ENCODE measurements around the gene GMDS.

The GMDS gene

DNA sequence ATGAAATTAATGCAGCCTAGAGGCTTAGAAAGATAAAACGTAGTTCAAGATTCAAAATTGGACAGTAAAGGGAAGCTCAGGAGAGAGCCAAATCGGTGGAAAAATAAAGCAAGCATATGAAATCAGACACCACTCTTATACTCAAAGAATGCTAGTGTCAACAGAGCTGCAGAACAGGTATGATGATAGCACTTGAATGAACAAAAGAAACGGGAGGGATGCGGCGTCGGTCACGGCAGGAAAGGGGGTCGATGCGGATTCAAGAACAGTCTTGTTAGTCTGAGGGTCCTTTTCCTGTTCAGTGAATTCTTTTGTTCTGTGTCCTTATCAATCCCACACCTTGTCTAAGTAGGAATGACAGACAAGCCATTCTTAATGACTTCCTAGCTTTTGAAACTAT lies 521.3 kb downstream of the GMDS start:
- H3K4me2 ChIP-seq = no peak overlapping the region
- H3K79me2 ChIP-seq (ENCODE audit: insufficient read depth, low read depth) = no peaks in the 10 kb centered on the region
- no peak overlapping the region for H2AFZ ChIP-seq (ENCODE audit: low read depth)
- H3K27ac ChIP-seq = no peak overlapping the region
- no peak overlapping the region for H3K9ac ChIP-seq
- H4K20me1 ChIP-seq (ENCODE audit: insufficient read depth) = no peaks in the 10 kb centered on the region
- no peak overlapping the region for H3K4me3 ChIP-seq (IDR thresholded peaks at IDR 0.05; ENCODE audit: insufficient read depth, low read depth, low read length)
- H3K36me3 ChIP-seq (ENCODE audit: insufficient read depth) = no peaks in the 10 kb centered on the region
- no peaks in the 10 kb centered on the region for H3K4me1 ChIP-seq (ENCODE audit: low read depth, poor library complexity, severe bottlenecking)
- no peaks in the 10 kb centered on the region for H3K27me3 ChIP-seq (ENCODE audit: insufficient read depth, low read depth)
- TF ChIP-seq, protein P1, sequence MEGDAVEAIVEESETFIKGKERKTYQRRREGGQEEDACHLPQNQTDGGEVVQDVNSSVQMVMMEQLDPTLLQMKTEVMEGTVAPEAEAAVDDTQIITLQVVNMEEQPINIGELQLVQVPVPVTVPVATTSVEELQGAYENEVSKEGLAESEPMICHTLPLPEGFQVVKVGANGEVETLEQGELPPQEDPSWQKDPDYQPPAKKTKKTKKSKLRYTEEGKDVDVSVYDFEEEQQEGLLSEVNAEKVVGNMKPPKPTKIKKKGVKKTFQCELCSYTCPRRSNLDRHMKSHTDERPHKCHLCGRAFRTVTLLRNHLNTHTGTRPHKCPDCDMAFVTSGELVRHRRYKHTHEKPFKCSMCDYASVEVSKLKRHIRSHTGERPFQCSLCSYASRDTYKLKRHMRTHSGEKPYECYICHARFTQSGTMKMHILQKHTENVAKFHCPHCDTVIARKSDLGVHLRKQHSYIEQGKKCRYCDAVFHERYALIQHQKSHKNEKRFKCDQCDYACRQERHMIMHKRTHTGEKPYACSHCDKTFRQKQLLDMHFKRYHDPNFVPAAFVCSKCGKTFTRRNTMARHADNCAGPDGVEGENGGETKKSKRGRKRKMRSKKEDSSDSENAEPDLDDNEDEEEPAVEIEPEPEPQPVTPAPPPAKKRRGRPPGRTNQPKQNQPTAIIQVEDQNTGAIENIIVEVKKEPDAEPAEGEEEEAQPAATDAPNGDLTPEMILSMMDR (conservative IDR thresholded peaks at IDR 0.05; ENCODE audit: low read depth, low read length) = no peak

DNA sequence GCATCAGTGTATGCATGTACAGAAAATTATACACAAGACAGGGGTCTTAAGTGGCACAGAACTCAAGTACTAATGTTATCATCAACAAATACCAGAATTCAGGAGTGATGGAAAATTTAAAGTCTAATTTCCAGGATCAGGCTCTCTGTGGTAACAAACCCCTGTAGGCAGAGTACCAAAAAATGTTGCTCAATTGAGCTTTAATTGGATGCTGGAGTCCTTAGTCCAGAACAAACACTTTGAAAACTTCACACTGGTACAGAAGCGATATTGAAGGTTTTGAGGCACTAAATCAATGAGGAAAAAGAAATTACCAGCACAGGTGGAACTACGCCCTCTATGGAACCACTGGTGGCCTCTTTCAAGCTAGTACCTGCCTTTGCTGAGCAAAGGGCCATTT lies 522.6 kb downstream of the GMDS start:
- no peak overlapping the region for H3K4me3 ChIP-seq (IDR thresholded peaks at IDR 0.05; ENCODE audit: insufficient read depth, low read depth, low read length)
- H3K4me2 ChIP-seq = no peak overlapping the region
- no peaks in the 10 kb centered on the region for H4K20me1 ChIP-seq (ENCODE audit: insufficient read depth)
- H3K36me3 ChIP-seq (ENCODE audit: insufficient read depth) = no peaks in the 10 kb centered on the region
- no peak overlapping the region for H3K9ac ChIP-seq
- TF ChIP-seq, protein P1 (conservative IDR thresholded peaks at IDR 0.05; ENCODE audit: low read depth, low read length) = no peak
- H3K4me1 ChIP-seq (ENCODE audit: low read depth, poor library complexity, severe bottlenecking) = no peaks in the 10 kb centered on the region
- no peak overlapping the region for H2AFZ ChIP-seq (ENCODE audit: low read depth)
- no peak overlapping the region for H3K27ac ChIP-seq
- H3K27me3 ChIP-seq (ENCODE audit: insufficient read depth, low read depth) = no peaks in the 10 kb centered on the region
- H3K79me2 ChIP-seq (ENCODE audit: insufficient read depth, low read depth) = no peaks in the 10 kb centered on the region

DNA sequence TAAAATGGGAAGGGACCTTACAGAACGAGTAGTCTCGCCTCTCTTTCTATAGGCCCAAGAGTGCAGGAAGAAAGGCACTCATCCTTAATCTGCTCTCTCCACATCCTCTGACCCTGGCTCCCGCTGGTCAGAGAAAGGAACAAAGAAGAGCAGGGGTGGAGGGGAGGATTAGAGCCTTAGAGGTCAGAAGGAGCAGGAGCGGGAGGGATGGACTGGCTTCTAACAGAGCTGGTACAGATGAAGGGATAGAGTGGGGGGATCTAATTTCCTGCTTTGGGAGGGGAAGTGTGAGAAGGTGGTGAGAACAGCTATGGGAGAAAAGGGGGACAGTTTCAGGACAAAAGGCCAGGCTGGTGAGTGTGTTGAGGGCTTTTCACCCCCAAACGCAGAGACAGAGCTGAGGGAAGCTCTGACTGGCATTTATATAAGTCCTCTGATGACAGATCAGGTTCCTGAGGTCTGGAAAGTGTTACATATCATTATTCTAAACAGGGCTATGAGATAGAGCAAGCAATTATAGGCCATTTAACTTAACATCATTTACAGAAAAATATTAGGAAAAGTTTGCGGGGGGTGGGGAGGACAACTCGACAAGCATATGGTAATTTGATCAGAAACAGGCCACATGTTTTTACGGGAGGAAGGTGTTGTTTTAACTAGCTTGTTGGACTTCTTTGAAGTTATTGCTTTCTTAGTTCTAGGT lies 524.6 kb downstream of the GMDS start:
- Histone ChIP-seq H3K4me3 (IDR thresholded peaks at IDR 0.05; ENCODE audit: insufficient read depth, low read depth, low read length) (no peak overlapping the region), H2AFZ (ENCODE audit: low read depth) (no peak overlapping the region), H3K4me1 (ENCODE audit: low read depth, poor library complexity, severe bottlenecking) (no peaks in the 10 kb centered on the region), H4K20me1 (ENCODE audit: insufficient read depth) (no peaks in the 10 kb centered on the region), H3K27me3 (ENCODE audit: insufficient read depth, low read depth) (no peaks in the 10 kb centered on the region), H3K4me2 (no peak overlapping the region), H3K27ac (no peak overlapping the region), H3K36me3 (ENCODE audit: insufficient read depth) (no peaks in the 10 kb centered on the region), H3K79me2 (ENCODE audit: insufficient read depth, low read depth) (no peaks in the 10 kb centered on the region), H3K9ac (no peak overlapping the region)
- TF ChIP-seq, protein P1 (conservative IDR thresholded peaks at IDR 0.05; ENCODE audit: low read depth, low read length) = no peak

DNA sequence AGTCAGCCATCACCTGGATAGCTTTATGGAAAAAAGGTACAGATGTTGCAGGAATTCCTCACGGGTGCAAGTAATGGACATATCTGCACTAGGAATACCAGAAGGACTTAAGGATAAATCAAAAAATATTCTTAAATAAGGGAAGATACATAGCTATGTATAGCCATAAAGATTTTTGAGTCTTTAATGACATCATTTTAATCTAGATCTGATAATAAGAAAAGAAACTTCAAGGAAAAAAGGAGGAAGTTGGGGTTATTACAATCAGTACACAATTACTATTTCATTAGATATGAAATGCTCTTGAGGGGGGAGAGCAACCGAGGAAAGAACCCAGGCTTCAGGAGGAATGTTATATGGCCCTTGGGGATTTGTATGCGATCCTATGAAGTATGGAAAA lies 525.5 kb downstream of the GMDS start:
- Histone ChIP-seq H2AFZ (ENCODE audit: low read depth) (no peak overlapping the region), H3K4me3 (IDR thresholded peaks at IDR 0.05; ENCODE audit: insufficient read depth, low read depth, low read length) (no peak overlapping the region), H3K36me3 (ENCODE audit: insufficient read depth) (no peaks in the 10 kb centered on the region), H3K9ac (no peak overlapping the region), H4K20me1 (ENCODE audit: insufficient read depth) (no peaks in the 10 kb centered on the region), H3K27me3 (ENCODE audit: insufficient read depth, low read depth) (no peaks in the 10 kb centered on the region), H3K79me2 (ENCODE audit: insufficient read depth, low read depth) (no peaks in the 10 kb centered on the region), H3K27ac (no peak overlapping the region), H3K4me2 (no peak overlapping the region), H3K4me1 (ENCODE audit: low read depth, poor library complexity, severe bottlenecking) (no peaks in the 10 kb centered on the region)
- TF ChIP-seq, protein P1 (conservative IDR thresholded peaks at IDR 0.05; ENCODE audit: low read depth, low read length) = no peak

Data from KMS-11 (cell line).